NB4 (cell line): ENCODE results near the gene BEST2.

ENCODE experiments used
- DNase-seq: peaks from one replicate; pipeline ENCODE4 v3.0.0; 2010; ENCODE audit warnings: low read depth
- H3K4me3 ChIP-seq: one replicate; pipeline ENCODE4 v1.5.1; 2011; ENCODE audit warnings: mild to moderate bottlenecking, low read depth, low read length, moderate library complexity
- CTCF ChIP-seq: IDR thresholded peaks from one replicate; pipeline ENCODE4 v1.5.1; 2012; ENCODE audit warnings: low read depth, low read length
- MAX ChIP-seq: IDR thresholded peaks from 2 replicates; pipeline ENCODE4 v1.6.1; 2011; ENCODE audit warnings: low read depth, low read length
- MYC ChIP-seq: IDR thresholded peaks from 2 replicates; pipeline ENCODE4 v1.6.1; 2011; ENCODE audit warnings: low read depth, low read length
- POLR2A ChIP-seq: IDR thresholded peaks from 2 replicates; pipeline ENCODE4 v1.6.1; 2011; ENCODE audit warnings: mild to moderate bottlenecking; ENCODE audit not compliant: insufficient read length; ENCODE audit errors: extremely low read depth

Gene BEST2

GRCh38 chr19:12773571-12773970 is 22.0 kb downstream of the BEST2 start:
- peak; percentile 21 for TF ChIP-seq CTCF
- no peak for TF ChIP-seq POLR2A
- H3K4me3 ChIP-seq = no peak overlapping the region
- DNase-seq = peak; percentile 49

- TF ChIP-seq CTCF (no peak), POLR2A (no peak), MAX (no peak), MYC (no peak)
- no peak for DNase-seq
- H3K4me3 ChIP-seq = peak within 1 kb of the TSS; percentile 46
Observed at GRCh38 chr19:12774588-12775555, 23.3 kb downstream of the BEST2 start, which contains the start of gene HOOK2. Gene HOOK2, minus strand, starts transcription at chr19:12775552. Its CDS starts 103 bp downstream, at chr19:12775449.

- peak overlapping the region; percentile 69 for H3K4me3 ChIP-seq
- DNase-seq = peak; percentile 82
- TF ChIP-seq MYC = no peak
- no peak for TF ChIP-seq MAX
- TF ChIP-seq POLR2A = no peak
- peak; percentile 82 for TF ChIP-seq CTCF
Observed at GRCh38 chr19:12777217-12778016, 25.8 kb downstream of the BEST2 start.

GRCh38 chr19:12778017-12778904 is 26.7 kb downstream of the BEST2 start:
- peak; percentile 67 for DNase-seq
- no peak for TF ChIP-seq CTCF
- TF ChIP-seq MYC = peak; percentile 44; the same call in 1 of the 2 replicates
- no peak; the same call in 1 of the 2 replicates for TF ChIP-seq MAX
- peak; percentile 15 for TF ChIP-seq POLR2A
- peak overlapping the region; percentile 69 for H3K4me3 ChIP-seq

- peak overlapping the region; percentile 69 for H3K4me3 ChIP-seq
- DNase-seq = no peak
- no peak for TF ChIP-seq MAX
- TF ChIP-seq MYC = no peak
- no peak for TF ChIP-seq POLR2A
- no peak for TF ChIP-seq CTCF
Observed at GRCh38 chr19:12778905-12779161, 27.2 kb downstream of the BEST2 start.
